Adrenal gland (tissue), 5 donors: Measurements from ENCODE around the gene NKPD1.

Experiments used
- CTCF ChIP-seq, 6 experiments: fragments of 450-650 bp in 4 of 6; fragments of 200-600 bp in 2 of 6; sonication (generic) in 1 of 6; IDR thresholded peaks; 1 replicate in 5 of 6; 2 replicates in 1 of 6; pipeline versions ENCODE4 v1.5.1 to v1.8.0; 2016 to 2021; ENCODE audit warnings: antibody characterized with exemption in 6 of 6, mild to moderate bottlenecking in 2 of 6, moderate library complexity in 1 of 6
- POLR2A ChIP-seq, 2 donors: fragments of 450-650 bp; IDR thresholded peaks; one replicate each; pipeline ENCODE4 v1.6.1; 2017; ENCODE audit warnings: antibody characterized with exemption in 2 of 2, mild to moderate bottlenecking in 2 of 2, moderate library complexity in 1 of 2
- donor health status: DM: no; HTN: no; CAD: no.

DNA sequence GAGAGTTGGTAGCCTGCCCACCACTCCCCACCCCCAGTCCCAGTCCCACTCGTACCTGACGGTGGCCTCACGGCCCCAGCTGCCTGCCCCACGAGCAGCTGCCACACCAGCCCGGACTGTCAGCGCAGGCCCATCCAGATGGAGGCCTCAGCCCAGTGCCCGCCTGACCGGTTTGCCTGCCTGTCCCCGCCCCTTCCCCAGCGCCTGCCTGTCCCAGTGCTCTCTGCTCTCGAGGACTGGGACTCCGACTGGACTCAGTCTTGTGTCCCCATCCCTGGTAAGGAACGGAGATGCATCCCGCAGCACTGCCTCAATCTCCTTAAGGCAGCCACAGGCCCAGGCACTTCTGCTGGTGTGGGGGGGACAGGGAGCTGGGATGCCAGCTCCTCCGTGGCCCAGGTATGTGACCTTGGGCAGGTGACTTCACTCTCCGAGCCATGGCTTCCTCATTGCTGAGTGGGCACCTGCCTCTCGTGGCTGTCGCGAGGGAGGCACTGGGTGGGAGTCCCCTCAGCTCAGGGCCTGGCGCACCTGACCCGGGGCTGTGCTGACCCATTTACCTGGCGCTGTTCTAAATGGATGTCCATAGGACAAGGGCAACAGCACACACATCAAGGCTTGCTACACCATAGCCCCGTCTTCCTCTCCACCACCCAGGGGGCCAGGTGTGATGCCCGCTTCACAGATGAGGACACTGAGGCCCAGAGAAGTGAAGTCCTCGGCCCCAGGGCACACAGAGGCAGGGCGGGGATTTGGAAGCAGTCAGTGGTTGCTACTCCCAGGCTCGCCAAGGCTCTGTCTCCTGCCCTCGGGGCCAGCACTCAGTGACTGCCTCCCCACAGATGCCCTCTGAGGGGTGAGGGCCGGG is at the start of gene NKPD1:
- TF ChIP-seq CTCF (IDR thresholded peaks at IDR 0.05) = no peak
- no peak for TF ChIP-seq POLR2A (IDR thresholded peaks at IDR 0.05)
